Measurements from ENCODE around the gene EFCAB13.
"Not testable (repeated sequence)": the region's sequence is repeated elsewhere in the genome, so short reads cannot be mapped to it uniquely, and the experiment has no call there.

EFCAB13 gene

GRCh38 chr17:47432240-47432639 lies 108.5 kb downstream of the EFCAB13 start:
- DNase-seq, result not testable (repeated sequence)

- DNase-seq, result no peak
Observed at GRCh38 chr17:47465165-47465564, 141.4 kb downstream of the EFCAB13 start.

GRCh38 chr17:47466976-47467375 lies 143.2 kb downstream of the EFCAB13 start:
- DNase-seq, result not testable (repeated sequence)

GRCh38 chr17:47470836-47471235 lies 147.1 kb downstream of the EFCAB13 start:
- no peak for DNase-seq

GRCh38 chr17:47472073-47472472 lies 148.3 kb downstream of the EFCAB13 start:
- DNase-seq, result not testable (repeated sequence)

All from effector CD8-positive, alpha-beta T cell (primary cell).